ENCODE measurements around the gene PCDHA7. TPM values are rescaled to one million over a fixed set of nuclear protein-coding genes. Genes with fewer than 3 reads are reported as not detected.
"Not testable (repeated sequence)": the region's sequence is repeated elsewhere in the genome, so short reads cannot be mapped to it uniquely, and the experiment has no call there.

The PCDHA7 gene
- total RNA-seq = 1.4 to 1.9 TPM (median 1.5 TPM) in 3 replicates
- long read RNA-seq, partial matches to known transcripts = 0 of 1 reads
- long read RNA-seq, other reads (novel, unspliced or antisense) = 0 of 1 reads

GRCh38 chr5:140833993-140834392 is at the start of gene PCDHA7:
Gene PCDHA7, plus strand, starts transcription at chr5:140834269. Its CDS starts 115 bp downstream, at chr5:140834384.
- H3K27ac Mint-ChIP-seq (ENCODE audit: unreplicated experiment) = no peak within 1 kb of the TSS
- no peaks in the 10 kb centered on the region for H3K27me3 Mint-ChIP-seq (ENCODE audit: low read depth)
- no peak for DNase-seq (ENCODE audit: low spot score)
- TF ChIP-seq, protein P1, sequence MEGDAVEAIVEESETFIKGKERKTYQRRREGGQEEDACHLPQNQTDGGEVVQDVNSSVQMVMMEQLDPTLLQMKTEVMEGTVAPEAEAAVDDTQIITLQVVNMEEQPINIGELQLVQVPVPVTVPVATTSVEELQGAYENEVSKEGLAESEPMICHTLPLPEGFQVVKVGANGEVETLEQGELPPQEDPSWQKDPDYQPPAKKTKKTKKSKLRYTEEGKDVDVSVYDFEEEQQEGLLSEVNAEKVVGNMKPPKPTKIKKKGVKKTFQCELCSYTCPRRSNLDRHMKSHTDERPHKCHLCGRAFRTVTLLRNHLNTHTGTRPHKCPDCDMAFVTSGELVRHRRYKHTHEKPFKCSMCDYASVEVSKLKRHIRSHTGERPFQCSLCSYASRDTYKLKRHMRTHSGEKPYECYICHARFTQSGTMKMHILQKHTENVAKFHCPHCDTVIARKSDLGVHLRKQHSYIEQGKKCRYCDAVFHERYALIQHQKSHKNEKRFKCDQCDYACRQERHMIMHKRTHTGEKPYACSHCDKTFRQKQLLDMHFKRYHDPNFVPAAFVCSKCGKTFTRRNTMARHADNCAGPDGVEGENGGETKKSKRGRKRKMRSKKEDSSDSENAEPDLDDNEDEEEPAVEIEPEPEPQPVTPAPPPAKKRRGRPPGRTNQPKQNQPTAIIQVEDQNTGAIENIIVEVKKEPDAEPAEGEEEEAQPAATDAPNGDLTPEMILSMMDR (IDR thresholded peaks at IDR 0.05) = no peak
- H3K9me3 Mint-ChIP-seq (ENCODE audit: low read depth) = peaks cover 17% of the 10 kb centered on the region
- peak within 1 kb of the TSS; percentile 19 for H3K4me3 Mint-ChIP-seq (ENCODE audit: unreplicated experiment)
- H3K4me1 Mint-ChIP-seq (ENCODE audit: low read depth) = peaks cover 10% of the 10 kb centered on the region
- peaks cover 17% of the 10 kb centered on the region for H3K36me3 Mint-ChIP-seq (ENCODE audit: low read depth)

- DNase-seq (ENCODE audit: low spot score) = peak; percentile 64
- TF ChIP-seq, protein P1 (IDR thresholded peaks at IDR 0.05) = no peak
- Mint-ChIP-seq H3K36me3 (ENCODE audit: low read depth) (peaks cover 7% of the 10 kb centered on the region), H3K4me3 (ENCODE audit: unreplicated experiment) (no peak within 1 kb of the TSS), H3K27me3 (ENCODE audit: low read depth) (no peaks in the 10 kb centered on the region), H3K9me3 (ENCODE audit: low read depth) (peaks cover 51% of the 10 kb centered on the region), H3K27ac (ENCODE audit: unreplicated experiment) (no peak within 1 kb of the TSS), H3K4me1 (ENCODE audit: low read depth) (no peaks in the 10 kb centered on the region)
Observed at GRCh38 chr5:140785905-140786686, 48.0 kb upstream of the PCDHA7 start, which contains the start of gene PCDHA1. Gene PCDHA1, plus strand, starts transcription at chr5:140786140.

GRCh38 chr5:140787422-140787821 is 46.6 kb upstream of the PCDHA7 start:
- peaks cover 53% of the 10 kb centered on the region for H3K9me3 Mint-ChIP-seq (ENCODE audit: low read depth)
- H3K27me3 Mint-ChIP-seq (ENCODE audit: low read depth); H3K4me3 Mint-ChIP-seq (ENCODE audit: unreplicated experiment); H3K27ac Mint-ChIP-seq (ENCODE audit: unreplicated experiment); H3K4me1 Mint-ChIP-seq (ENCODE audit: low read depth); H3K36me3 Mint-ChIP-seq (ENCODE audit: low read depth): not testable (repeated sequence)
- DNase-seq (ENCODE audit: low spot score) = peak; percentile 90

GRCh38 chr5:140787849-140788504 is 46.1 kb upstream of the PCDHA7 start:
- not testable (repeated sequence) for H3K27me3 Mint-ChIP-seq (ENCODE audit: low read depth); H3K4me1 Mint-ChIP-seq (ENCODE audit: low read depth); H3K36me3 Mint-ChIP-seq (ENCODE audit: low read depth); H3K27ac Mint-ChIP-seq (ENCODE audit: unreplicated experiment); H3K4me3 Mint-ChIP-seq (ENCODE audit: unreplicated experiment)
- DNase-seq (ENCODE audit: low spot score) = peak; percentile 92
- peaks cover 50% of the 10 kb centered on the region for H3K9me3 Mint-ChIP-seq (ENCODE audit: low read depth)

- DNase-seq (ENCODE audit: low spot score) = no peak
- no peaks in the 10 kb centered on the region for H3K27me3 Mint-ChIP-seq (ENCODE audit: low read depth)
- H3K27ac Mint-ChIP-seq (ENCODE audit: unreplicated experiment) = no peak overlapping the region
- H3K9me3 Mint-ChIP-seq (ENCODE audit: low read depth) = peaks cover 55% of the 10 kb centered on the region
- peaks cover 12% of the 10 kb centered on the region for H3K36me3 Mint-ChIP-seq (ENCODE audit: low read depth)
- no peak overlapping the region for H3K4me3 Mint-ChIP-seq (ENCODE audit: unreplicated experiment)
- TF ChIP-seq, protein P1 (IDR thresholded peaks at IDR 0.05) = no peak
- H3K4me1 Mint-ChIP-seq (ENCODE audit: low read depth) = no peaks in the 10 kb centered on the region
Observed at GRCh38 chr5:140791089-140791488, 43.0 kb upstream of the PCDHA7 start.

- peak within 1 kb of the TSS; percentile 65 for H3K4me3 Mint-ChIP-seq (ENCODE audit: unreplicated experiment)
- no peaks in the 10 kb centered on the region for H3K27me3 Mint-ChIP-seq (ENCODE audit: low read depth)
- H3K36me3 Mint-ChIP-seq (ENCODE audit: low read depth) = peaks cover 10% of the 10 kb centered on the region
- H3K9me3 Mint-ChIP-seq (ENCODE audit: low read depth) = peaks cover 51% of the 10 kb centered on the region
- no peak within 1 kb of the TSS for H3K27ac Mint-ChIP-seq (ENCODE audit: unreplicated experiment)
- no peaks in the 10 kb centered on the region for H3K4me1 Mint-ChIP-seq (ENCODE audit: low read depth)
- TF ChIP-seq, protein P1 (IDR thresholded peaks at IDR 0.05) = no peak
- no peak for DNase-seq (ENCODE audit: low spot score)
Observed at GRCh38 chr5:140794595-140795258, 39.3 kb upstream of the PCDHA7 start, which contains the start of gene PCDHA2. Gene PCDHA2, plus strand, starts transcription at chr5:140794852.
